HepG2 (cell line): ENCODE data around the gene SUN1. TPM values are rescaled to one million over a fixed set of nuclear protein-coding genes. Genes with fewer than 3 reads are reported as not detected.

ENCODE experiments used
- AKAP8 ChIP-seq: sonication (generic); formaldehyde crosslinking; IDR thresholded peaks from 2 replicates; pipeline ENCODE4 v1.5.1; 2020; ENCODE audit warnings: mild to moderate bottlenecking, missing genetic modification reagents
- ARNT ChIP-seq: fragments of 450-650 bp; IDR thresholded peaks from 2 replicates; pipeline ENCODE4 v1.6.1; 2017
- BRCA1 ChIP-seq: sonication (generic); formaldehyde crosslinking; IDR thresholded peaks from 2 replicates; pipeline ENCODE4 v1.4.0; 2020; ENCODE audit warnings: missing genetic modification reagents
- HMG20A ChIP-seq: IDR thresholded peaks from 2 replicates; pipeline ENCODE4 v1.6.1; 2016; ENCODE audit warnings: borderline replicate concordance
- KAT8 ChIP-seq: IDR thresholded peaks from 2 replicates; pipeline ENCODE4 v1.6.1; 2016; ENCODE audit warnings: missing genetic modification reagents, missing compliant biosample characterization
- MEIS1 ChIP-seq: sonication (generic); formaldehyde crosslinking; IDR thresholded peaks from 2 replicates; pipeline ENCODE4 v1.9.0; 2021; ENCODE audit warnings: mild to moderate bottlenecking, missing genetic modification reagents, moderate library complexity, borderline replicate concordance
- POLR2AphosphoS2 ChIP-seq: IDR thresholded peaks from 2 replicates; pipeline ENCODE4 v1.6.1; 2011; ENCODE audit warnings: low read depth, low read length, improper control_type of control experiment
- ZNF7 ChIP-seq: IDR thresholded peaks from 2 replicates; pipeline ENCODE4 v1.6.1; 2016; ENCODE audit warnings: missing biosample characterization, missing genetic modification reagents
- ZNF761 ChIP-seq: sonication (generic); formaldehyde crosslinking; conservative IDR thresholded peaks from 2 replicates; pipeline ENCODE4 v1.4.0; 2020; ENCODE audit warnings: mild to moderate bottlenecking, missing genetic modification reagents
- ZNF776 ChIP-seq: sonication (generic); formaldehyde crosslinking; IDR thresholded peaks from 2 replicates; pipeline ENCODE4 v1.4.0; 2020; ENCODE audit warnings: mild to moderate bottlenecking, missing genetic modification reagents
- ZNF878 ChIP-seq: sonication (generic); formaldehyde crosslinking; IDR thresholded peaks from 2 replicates; pipeline ENCODE4 v1.8.1; 2023; ENCODE audit warnings: mild to moderate bottlenecking, missing genetic modification reagents, moderate library complexity
- polyA plus RNA-seq, 8 experiments: library from polyadenylated mRNA; depleted of rRNA in 3 of 8; stranded (reverse) in 7 of 8; unstranded in 1 of 8; fragments of >200 nt; fragmentation: Illumina TruSeq in 4 of 8; extraction: Trizol in 4 of 8; gene quantifications; 2 replicates each; pipeline versions ENCODE4 v1.2.1 to v1.2.3, GENCODE V29; 2011 to 2016; ENCODE audit warnings: low read depth in 4 of 8, missing spikeins in 1 of 8, mixed read lengths in 1 of 8; ENCODE audit not compliant: insufficient read depth in 1 of 8
- total RNA-seq, 5 experiments: library from RNA; depleted of rRNA; stranded (reverse); fragments of >200 nt; fragmentation: Illumina TruSeq; extraction: Trizol; gene quantifications; 2 replicates each; pipeline ENCODE4 v1.2.3, GENCODE V29; 2016; ENCODE audit warnings: low read depth in 1 of 5
- TF ChIP-seq, protein P1 (sequence below): sonication (generic); formaldehyde crosslinking; IDR thresholded peaks from 2 replicates; pipeline ENCODE4 v1.5.1; 2020; ENCODE audit warnings: mild to moderate bottlenecking, missing genetic modification reagents, moderate library complexity
- TF ChIP-seq, protein P2 (sequence below): sonication (generic); formaldehyde crosslinking; IDR thresholded peaks from 2 replicates; pipeline ENCODE4 v1.4.0; 2020; ENCODE audit warnings: mild to moderate bottlenecking, low read depth, missing genetic modification reagents
- TF ChIP-seq, protein P3 (sequence below): sonication (generic); formaldehyde crosslinking; IDR thresholded peaks from 2 replicates; pipeline ENCODE4 v1.4.0; 2020; ENCODE audit warnings: missing genetic modification reagents, borderline replicate concordance
- TF ChIP-seq, protein P4 (sequence below): sonication (generic); formaldehyde crosslinking; IDR thresholded peaks from 2 replicates; pipeline ENCODE4 v1.8.1; 2022; ENCODE audit warnings: mild to moderate bottlenecking, missing genetic modification reagents
- TF ChIP-seq, protein P5 (sequence below): sonication (generic); formaldehyde crosslinking; IDR thresholded peaks from 2 replicates; pipeline ENCODE4 v1.4.0; 2020; ENCODE audit warnings: missing genetic modification reagents

The SUN1 gene
- total and polyA plus RNA-seq, 2 of the 13 experiments (the other 11 are each of a cell fraction or from before 2014, with no cell fraction given), result 47.0 to 126 TPM

DNA sequence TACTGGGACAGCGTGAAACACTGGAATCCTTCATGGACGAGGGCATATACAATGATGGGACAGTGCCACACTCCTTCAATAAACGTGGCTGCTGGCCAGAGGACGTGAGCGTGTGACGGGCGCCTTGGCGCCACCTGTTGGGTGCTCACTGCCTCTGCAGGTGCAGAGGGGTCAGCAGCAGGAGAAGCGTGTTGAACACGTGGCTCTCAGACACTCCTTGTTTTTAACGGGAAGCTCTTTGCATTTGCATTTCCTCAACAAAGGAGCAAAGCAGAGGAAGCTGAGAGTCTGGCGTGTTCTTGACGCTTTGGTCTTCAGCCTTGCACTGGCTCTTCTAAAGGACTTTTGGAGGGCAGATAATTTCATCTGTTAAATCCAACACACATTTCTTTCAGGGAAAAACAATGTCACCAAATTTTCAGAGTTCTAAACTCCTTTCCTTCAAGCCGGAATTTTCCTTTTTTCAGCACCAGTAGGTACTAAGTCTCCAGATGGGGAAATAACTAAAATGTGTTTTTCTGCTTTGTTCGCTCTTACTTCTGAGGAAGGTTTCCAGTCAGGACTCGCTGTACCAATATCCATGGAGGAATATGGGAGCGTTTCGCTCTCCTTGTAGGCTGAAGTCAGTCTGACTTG lies 41.2 kb downstream of the SUN1 start (continued):
- TF ChIP-seq, protein P1, sequence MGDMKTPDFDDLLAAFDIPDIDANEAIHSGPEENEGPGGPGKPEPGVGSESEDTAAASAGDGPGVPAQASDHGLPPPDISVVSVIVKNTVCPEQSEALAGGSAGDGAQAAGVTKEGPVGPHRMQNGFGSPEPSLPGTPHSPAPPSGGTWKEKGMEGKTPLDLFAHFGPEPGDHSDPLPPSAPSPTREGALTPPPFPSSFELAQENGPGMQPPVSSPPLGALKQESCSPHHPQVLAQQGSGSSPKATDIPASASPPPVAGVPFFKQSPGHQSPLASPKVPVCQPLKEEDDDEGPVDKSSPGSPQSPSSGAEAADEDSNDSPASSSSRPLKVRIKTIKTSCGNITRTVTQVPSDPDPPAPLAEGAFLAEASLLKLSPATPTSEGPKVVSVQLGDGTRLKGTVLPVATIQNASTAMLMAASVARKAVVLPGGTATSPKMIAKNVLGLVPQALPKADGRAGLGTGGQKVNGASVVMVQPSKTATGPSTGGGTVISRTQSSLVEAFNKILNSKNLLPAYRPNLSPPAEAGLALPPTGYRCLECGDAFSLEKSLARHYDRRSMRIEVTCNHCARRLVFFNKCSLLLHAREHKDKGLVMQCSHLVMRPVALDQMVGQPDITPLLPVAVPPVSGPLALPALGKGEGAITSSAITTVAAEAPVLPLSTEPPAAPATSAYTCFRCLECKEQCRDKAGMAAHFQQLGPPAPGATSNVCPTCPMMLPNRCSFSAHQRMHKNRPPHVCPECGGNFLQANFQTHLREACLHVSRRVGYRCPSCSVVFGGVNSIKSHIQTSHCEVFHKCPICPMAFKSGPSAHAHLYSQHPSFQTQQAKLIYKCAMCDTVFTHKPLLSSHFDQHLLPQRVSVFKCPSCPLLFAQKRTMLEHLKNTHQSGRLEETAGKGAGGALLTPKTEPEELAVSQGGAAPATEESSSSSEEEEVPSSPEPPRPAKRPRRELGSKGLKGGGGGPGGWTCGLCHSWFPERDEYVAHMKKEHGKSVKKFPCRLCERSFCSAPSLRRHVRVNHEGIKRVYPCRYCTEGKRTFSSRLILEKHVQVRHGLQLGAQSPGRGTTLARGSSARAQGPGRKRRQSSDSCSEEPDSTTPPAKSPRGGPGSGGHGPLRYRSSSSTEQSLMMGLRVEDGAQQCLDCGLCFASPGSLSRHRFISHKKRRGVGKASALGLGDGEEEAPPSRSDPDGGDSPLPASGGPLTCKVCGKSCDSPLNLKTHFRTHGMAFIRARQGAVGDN (CRISPR knock-in tag), result peak; percentile 99
- peak; percentile 82 for TF ChIP-seq KAT8 (CRISPR knock-in tag)
- TF ChIP-seq, protein P2, sequence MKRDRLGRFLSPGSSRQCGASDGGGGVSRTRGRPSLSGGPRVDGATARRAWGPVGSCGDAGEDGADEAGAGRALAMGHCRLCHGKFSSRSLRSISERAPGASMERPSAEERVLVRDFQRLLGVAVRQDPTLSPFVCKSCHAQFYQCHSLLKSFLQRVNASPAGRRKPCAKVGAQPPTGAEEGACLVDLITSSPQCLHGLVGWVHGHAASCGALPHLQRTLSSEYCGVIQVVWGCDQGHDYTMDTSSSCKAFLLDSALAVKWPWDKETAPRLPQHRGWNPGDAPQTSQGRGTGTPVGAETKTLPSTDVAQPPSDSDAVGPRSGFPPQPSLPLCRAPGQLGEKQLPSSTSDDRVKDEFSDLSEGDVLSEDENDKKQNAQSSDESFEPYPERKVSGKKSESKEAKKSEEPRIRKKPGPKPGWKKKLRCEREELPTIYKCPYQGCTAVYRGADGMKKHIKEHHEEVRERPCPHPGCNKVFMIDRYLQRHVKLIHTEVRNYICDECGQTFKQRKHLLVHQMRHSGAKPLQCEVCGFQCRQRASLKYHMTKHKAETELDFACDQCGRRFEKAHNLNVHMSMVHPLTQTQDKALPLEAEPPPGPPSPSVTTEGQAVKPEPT (CRISPR knock-in tag), result peak; percentile 73; the same call in 1 of the 2 replicates
- TF ChIP-seq ARNT, result no peak
- no peak for TF ChIP-seq ZNF7 (CRISPR knock-in tag)
- no peak for TF ChIP-seq POLR2AphosphoS2
- TF ChIP-seq MEIS1 (CRISPR knock-in tag), result 0 out of 2 replicates have a peak, but pooled peaks have one; percentile 59
- TF ChIP-seq ZNF878 (CRISPR knock-in tag), result peak; percentile 98
- TF ChIP-seq BRCA1 (CRISPR knock-in tag), result peak; percentile 95
- TF ChIP-seq, protein P3, sequence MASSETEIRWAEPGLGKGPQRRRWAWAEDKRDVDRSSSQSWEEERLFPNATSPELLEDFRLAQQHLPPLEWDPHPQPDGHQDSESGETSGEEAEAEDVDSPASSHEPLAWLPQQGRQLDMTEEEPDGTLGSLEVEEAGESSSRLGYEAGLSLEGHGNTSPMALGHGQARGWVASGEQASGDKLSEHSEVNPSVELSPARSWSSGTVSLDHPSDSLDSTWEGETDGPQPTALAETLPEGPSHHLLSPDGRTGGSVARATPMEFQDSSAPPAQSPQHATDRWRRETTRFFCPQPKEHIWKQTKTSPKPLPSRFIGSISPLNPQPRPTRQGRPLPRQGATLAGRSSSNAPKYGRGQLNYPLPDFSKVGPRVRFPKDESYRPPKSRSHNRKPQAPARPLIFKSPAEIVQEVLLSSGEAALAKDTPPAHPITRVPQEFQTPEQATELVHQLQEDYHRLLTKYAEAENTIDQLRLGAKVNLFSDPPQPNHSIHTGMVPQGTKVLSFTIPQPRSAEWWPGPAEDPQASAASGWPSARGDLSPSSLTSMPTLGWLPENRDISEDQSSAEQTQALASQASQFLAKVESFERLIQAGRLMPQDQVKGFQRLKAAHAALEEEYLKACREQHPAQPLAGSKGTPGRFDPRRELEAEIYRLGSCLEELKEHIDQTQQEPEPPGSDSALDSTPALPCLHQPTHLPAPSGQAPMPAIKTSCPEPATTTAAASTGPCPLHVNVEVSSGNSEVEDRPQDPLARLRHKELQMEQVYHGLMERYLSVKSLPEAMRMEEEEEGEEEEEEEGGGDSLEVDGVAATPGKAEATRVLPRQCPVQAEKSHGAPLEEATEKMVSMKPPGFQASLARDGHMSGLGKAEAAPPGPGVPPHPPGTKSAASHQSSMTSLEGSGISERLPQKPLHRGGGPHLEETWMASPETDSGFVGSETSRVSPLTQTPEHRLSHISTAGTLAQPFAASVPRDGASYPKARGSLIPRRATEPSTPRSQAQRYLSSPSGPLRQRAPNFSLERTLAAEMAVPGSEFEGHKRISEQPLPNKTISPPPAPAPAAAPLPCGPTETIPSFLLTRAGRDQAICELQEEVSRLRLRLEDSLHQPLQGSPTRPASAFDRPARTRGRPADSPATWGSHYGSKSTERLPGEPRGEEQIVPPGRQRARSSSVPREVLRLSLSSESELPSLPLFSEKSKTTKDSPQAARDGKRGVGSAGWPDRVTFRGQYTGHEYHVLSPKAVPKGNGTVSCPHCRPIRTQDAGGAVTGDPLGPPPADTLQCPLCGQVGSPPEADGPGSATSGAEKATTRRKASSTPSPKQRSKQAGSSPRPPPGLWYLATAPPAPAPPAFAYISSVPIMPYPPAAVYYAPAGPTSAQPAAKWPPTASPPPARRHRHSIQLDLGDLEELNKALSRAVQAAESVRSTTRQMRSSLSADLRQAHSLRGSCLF (CRISPR knock-in tag), result peak; percentile 94
- no peak for TF ChIP-seq HMG20A
- TF ChIP-seq AKAP8 (CRISPR knock-in tag), result no peak
- TF ChIP-seq, protein P4, sequence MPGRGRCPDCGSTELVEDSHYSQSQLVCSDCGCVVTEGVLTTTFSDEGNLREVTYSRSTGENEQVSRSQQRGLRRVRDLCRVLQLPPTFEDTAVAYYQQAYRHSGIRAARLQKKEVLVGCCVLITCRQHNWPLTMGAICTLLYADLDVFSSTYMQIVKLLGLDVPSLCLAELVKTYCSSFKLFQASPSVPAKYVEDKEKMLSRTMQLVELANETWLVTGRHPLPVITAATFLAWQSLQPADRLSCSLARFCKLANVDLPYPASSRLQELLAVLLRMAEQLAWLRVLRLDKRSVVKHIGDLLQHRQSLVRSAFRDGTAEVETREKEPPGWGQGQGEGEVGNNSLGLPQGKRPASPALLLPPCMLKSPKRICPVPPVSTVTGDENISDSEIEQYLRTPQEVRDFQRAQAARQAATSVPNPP (CRISPR knock-in tag), result no peak
- 0 out of 2 replicates have a peak, but pooled peaks have one; percentile 45 for TF ChIP-seq ZNF761 (CRISPR knock-in tag)
- no peak; the same call in 1 of the 2 replicates for TF ChIP-seq ZNF776 (CRISPR knock-in tag)
- TF ChIP-seq, protein P5, sequence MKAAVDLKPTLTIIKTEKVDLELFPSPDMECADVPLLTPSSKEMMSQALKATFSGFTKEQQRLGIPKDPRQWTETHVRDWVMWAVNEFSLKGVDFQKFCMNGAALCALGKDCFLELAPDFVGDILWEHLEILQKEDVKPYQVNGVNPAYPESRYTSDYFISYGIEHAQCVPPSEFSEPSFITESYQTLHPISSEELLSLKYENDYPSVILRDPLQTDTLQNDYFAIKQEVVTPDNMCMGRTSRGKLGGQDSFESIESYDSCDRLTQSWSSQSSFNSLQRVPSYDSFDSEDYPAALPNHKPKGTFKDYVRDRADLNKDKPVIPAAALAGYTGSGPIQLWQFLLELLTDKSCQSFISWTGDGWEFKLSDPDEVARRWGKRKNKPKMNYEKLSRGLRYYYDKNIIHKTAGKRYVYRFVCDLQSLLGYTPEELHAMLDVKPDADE (CRISPR knock-in tag), result peak; percentile 86; the same call in 1 of the 2 replicates
